ENCODE data around the gene AVL9. TPM values are rescaled to one million over a fixed set of nuclear protein-coding genes. Genes with fewer than 3 reads are reported as not detected.
A peak's percentile ranks its signal among the peaks of the same experiment; 100 is the strongest.

Gene AVL9
- total RNA-seq (2022) (86.1 and 86.6 TPM in 2 replicates), Bru-seq, nascent RNA (percentile 97 among the genes with signal in this experiment), BruChase-seq, experiment 1, labeled RNA remaining after a 6-hour chase (percentile 91 among the genes with signal in this experiment), BruChase-seq, experiment 2, labeled RNA remaining after a 2-hour chase (percentile 92 among the genes with signal in this experiment)
- long read RNA-seq, full-length matches to known transcripts = 3 of 21 reads
- long read RNA-seq, partial matches to known transcripts = 5 of 21 reads
- long read RNA-seq, other reads (novel, unspliced or antisense) = 13 of 21 reads

GRCh38 chr7:32495298-32496051 is at the start of gene AVL9:
TSS of gene AVL9 (plus strand) at chr7:32495489. CDS start at chr7:32495710, 221 bp downstream.
- H3K4me3 Mint-ChIP-seq (ENCODE audit: low read depth, unreplicated experiment) = peak within 1 kb of the TSS; percentile 80
- peaks cover 6% of the 10 kb centered on the region for H3K4me1 Mint-ChIP-seq (ENCODE audit: low read depth, unreplicated experiment)
- H3K36me3 Mint-ChIP-seq (ENCODE audit: insufficient read depth, unreplicated experiment) = peaks cover 51% of the 10 kb centered on the region
- intact Hi-C loops (cut with micrococcal nuclease; ENCODE audit: unreplicated experiment) = loop anchor here (10.0 kb wide), 2 partner anchors 229 to 549 kb away; no protein-coding TSS in a partner anchor
- H3K9me3 Mint-ChIP-seq (ENCODE audit: low read depth, unreplicated experiment) = no peaks in the 10 kb centered on the region
- peak within 1 kb of the TSS; percentile 86 for H3K27ac Mint-ChIP-seq (ENCODE audit: unreplicated experiment)
- no peak for TF ChIP-seq CTCF (IDR thresholded peaks at IDR 0.05; ENCODE audit: unreplicated experiment)
- peak; percentile 100 for DNase-seq
- H3K27me3 Mint-ChIP-seq (ENCODE audit: unreplicated experiment) = no peaks in the 10 kb centered on the region
- no TSS peak for BruUV-seq (replicated peaks)
- CTCF ChIA-PET = interaction anchor here (0.6 to 1.0 kb wide), 5 partner anchors 8 to 568 kb away, joined by 3 to 7 read pairs (median 3); no protein-coding TSS in a partner anchor

GRCh38 chr7:32447218-32447617 is 48.1 kb upstream of the AVL9 start:
- H3K27me3 Mint-ChIP-seq (ENCODE audit: unreplicated experiment) = peaks cover 77% of the 10 kb centered on the region
- no peak overlapping the region for H3K4me3 Mint-ChIP-seq (ENCODE audit: low read depth, unreplicated experiment)
- TF ChIP-seq CTCF (IDR thresholded peaks at IDR 0.05; ENCODE audit: unreplicated experiment) = no peak
- no peaks in the 10 kb centered on the region for H3K36me3 Mint-ChIP-seq (ENCODE audit: insufficient read depth, unreplicated experiment)
- no peak for DNase-seq
- H3K4me1 Mint-ChIP-seq (ENCODE audit: low read depth, unreplicated experiment) = no peaks in the 10 kb centered on the region
- BruUV-seq (replicated peaks) = no TSS peak
- H3K9me3 Mint-ChIP-seq (ENCODE audit: low read depth, unreplicated experiment) = peaks cover 3% of the 10 kb centered on the region
- H3K27ac Mint-ChIP-seq (ENCODE audit: unreplicated experiment) = no peak overlapping the region
- intact Hi-C loops (cut with micrococcal nuclease; ENCODE audit: unreplicated experiment) = no loop called here
- CTCF ChIA-PET = no interaction called here

GRCh38 chr7:32453341-32454011 is 41.8 kb upstream of the AVL9 start:
- TF ChIP-seq CTCF (IDR thresholded peaks at IDR 0.05; ENCODE audit: unreplicated experiment) = no peak
- Mint-ChIP-seq H3K9me3 (ENCODE audit: low read depth, unreplicated experiment) (peaks cover 3% of the 10 kb centered on the region), H3K36me3 (ENCODE audit: insufficient read depth, unreplicated experiment) (no peaks in the 10 kb centered on the region), H3K4me1 (ENCODE audit: low read depth, unreplicated experiment) (no peaks in the 10 kb centered on the region), H3K27ac (ENCODE audit: unreplicated experiment) (no peak overlapping the region), H3K27me3 (ENCODE audit: unreplicated experiment) (peaks cover 83% of the 10 kb centered on the region), H3K4me3 (ENCODE audit: low read depth, unreplicated experiment) (no peak overlapping the region)
- intact Hi-C loops (cut with micrococcal nuclease; ENCODE audit: unreplicated experiment) = loop anchor here (10.0 kb wide), 1 partner anchor 219 kb away; no protein-coding TSS in a partner anchor
- CTCF ChIA-PET = interaction anchor here (0.5 kb wide), 1 partner anchor 50 kb away, joined by 3 read pairs; no protein-coding TSS in a partner anchor
- DNase-seq = no peak
- BruUV-seq (replicated peaks) = no TSS peak

GRCh38 chr7:32458025-32458424 is 37.3 kb upstream of the AVL9 start:
- no peak for TF ChIP-seq CTCF (IDR thresholded peaks at IDR 0.05; ENCODE audit: unreplicated experiment)
- Mint-ChIP-seq H3K4me3 (ENCODE audit: low read depth, unreplicated experiment) (no peak overlapping the region), H3K4me1 (ENCODE audit: low read depth, unreplicated experiment) (no peaks in the 10 kb centered on the region), H3K9me3 (ENCODE audit: low read depth, unreplicated experiment) (no peaks in the 10 kb centered on the region), H3K27ac (ENCODE audit: unreplicated experiment) (no peak overlapping the region), H3K27me3 (ENCODE audit: unreplicated experiment) (peaks cover 47% of the 10 kb centered on the region), H3K36me3 (ENCODE audit: insufficient read depth, unreplicated experiment) (no peaks in the 10 kb centered on the region)
- DNase-seq = no peak
- intact Hi-C loops (cut with micrococcal nuclease; ENCODE audit: unreplicated experiment) = loop anchor here (10.0 kb wide), 1 partner anchor 223 kb away; no protein-coding TSS in a partner anchor
- BruUV-seq (replicated peaks) = no TSS peak
- CTCF ChIA-PET = no interaction called here
